ENCODE measurements around the gene CPHXL2. TPM values are rescaled to one million over a fixed set of nuclear protein-coding genes. Genes with fewer than 3 reads are reported as not detected.

Gene CPHXL2
- total RNA-seq, 4 donors from 2014 or later: not detected

DNA sequence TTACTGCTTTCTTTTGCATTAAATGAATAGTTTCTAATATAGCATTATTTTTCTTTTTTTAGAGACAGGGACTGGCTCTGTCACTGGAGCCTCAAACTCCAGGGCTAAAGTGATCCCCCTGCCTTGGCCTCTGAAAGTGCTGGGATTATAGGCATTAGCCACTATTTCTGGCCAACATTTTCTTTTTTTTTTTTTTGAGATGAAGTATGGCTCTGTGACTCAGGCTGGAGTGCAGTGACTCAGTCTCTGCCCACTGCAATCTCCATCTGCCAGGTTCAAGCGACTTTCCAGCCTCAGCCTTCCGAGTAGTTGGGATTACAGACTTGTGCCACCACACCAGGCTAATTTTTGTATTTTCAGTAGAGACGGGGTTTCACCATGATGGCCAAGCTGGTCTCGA lies 26.5 kb upstream of the CPHXL2 start:
- no peak overlapping the region for H3K27ac ChIP-seq
- intact Hi-C loops (cut with DNase I; ENCODE audit: low total_unique reads): no loop called here
- no peak for TF ChIP-seq POLR2A (IDR thresholded peaks at IDR 0.05)
- TF ChIP-seq, protein P1, sequence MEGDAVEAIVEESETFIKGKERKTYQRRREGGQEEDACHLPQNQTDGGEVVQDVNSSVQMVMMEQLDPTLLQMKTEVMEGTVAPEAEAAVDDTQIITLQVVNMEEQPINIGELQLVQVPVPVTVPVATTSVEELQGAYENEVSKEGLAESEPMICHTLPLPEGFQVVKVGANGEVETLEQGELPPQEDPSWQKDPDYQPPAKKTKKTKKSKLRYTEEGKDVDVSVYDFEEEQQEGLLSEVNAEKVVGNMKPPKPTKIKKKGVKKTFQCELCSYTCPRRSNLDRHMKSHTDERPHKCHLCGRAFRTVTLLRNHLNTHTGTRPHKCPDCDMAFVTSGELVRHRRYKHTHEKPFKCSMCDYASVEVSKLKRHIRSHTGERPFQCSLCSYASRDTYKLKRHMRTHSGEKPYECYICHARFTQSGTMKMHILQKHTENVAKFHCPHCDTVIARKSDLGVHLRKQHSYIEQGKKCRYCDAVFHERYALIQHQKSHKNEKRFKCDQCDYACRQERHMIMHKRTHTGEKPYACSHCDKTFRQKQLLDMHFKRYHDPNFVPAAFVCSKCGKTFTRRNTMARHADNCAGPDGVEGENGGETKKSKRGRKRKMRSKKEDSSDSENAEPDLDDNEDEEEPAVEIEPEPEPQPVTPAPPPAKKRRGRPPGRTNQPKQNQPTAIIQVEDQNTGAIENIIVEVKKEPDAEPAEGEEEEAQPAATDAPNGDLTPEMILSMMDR (IDR thresholded peaks at IDR 0.05 in 4 of 5, conservative IDR thresholded peaks at IDR 0.05 in 1 of 5): no peak
- H3K27me3 ChIP-seq: no peaks in the 10 kb centered on the region
- in situ Hi-C loops (cut with MboI; ENCODE audit: low sequenced_read_pairs in 4 of 4): no loop called here
- ATAC-seq: no peak
- H3K9me3 ChIP-seq: no peaks in the 10 kb centered on the region
- no peaks in the 10 kb centered on the region for H3K36me3 ChIP-seq
- H3K4me1 ChIP-seq: no peaks in the 10 kb centered on the region
- DNase-seq: no peak
- H3K4me3 ChIP-seq: no peak overlapping the region

DNA sequence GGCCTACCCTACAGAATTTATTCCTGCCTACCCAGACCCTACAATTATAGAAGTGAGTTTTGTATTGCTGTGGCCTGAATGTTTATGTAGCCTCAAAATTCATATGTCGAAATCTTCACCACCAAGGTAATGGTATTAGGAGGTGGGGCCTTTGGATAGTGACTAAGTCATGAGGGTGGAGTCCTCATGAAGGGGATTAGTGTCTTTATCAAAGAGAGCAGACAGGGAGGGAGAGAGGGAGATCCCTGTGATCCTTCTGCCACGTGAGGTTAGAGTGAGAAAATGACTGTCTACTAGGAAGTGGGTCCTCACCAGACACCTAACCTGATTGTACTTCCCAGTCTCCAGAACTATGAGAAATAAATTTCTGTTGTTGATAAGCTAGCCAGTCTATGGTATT lies 25.4 kb upstream of the CPHXL2 start:
- ATAC-seq (no peak), DNase-seq (no peak)
- intact Hi-C loops (cut with DNase I; ENCODE audit: low total_unique reads) (no loop called here), in situ Hi-C loops (cut with MboI; ENCODE audit: low sequenced_read_pairs in 4 of 4) (no loop called here)
- Histone ChIP-seq H3K27me3 (no peaks in the 10 kb centered on the region), H3K4me1 (no peaks in the 10 kb centered on the region), H3K9me3 (no peaks in the 10 kb centered on the region), H3K36me3 (no peaks in the 10 kb centered on the region), H3K4me3 (no peak overlapping the region), H3K27ac (no peak overlapping the region)
- no peak for TF ChIP-seq POLR2A (IDR thresholded peaks at IDR 0.05)
- TF ChIP-seq, protein P1 (IDR thresholded peaks at IDR 0.05 in 4 of 5, conservative IDR thresholded peaks at IDR 0.05 in 1 of 5): no peak

DNA sequence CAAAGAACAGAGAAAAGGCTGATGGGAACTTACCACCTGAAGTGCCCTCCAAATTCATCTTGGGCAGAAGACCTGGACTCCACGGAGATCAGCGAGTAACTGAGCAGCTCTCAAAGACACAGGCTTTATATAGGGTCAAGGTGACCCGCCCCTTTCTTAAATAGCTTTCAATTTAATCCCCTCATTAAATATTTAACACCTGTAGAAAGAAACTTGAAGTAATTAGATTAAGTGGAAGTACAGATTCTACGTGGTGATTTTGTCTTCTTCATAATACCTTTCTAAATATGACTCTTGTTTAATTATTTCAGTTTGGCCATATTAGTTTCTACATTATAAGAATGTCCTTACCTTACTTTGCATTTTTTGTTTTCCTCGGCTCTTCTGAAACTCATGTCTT lies 24.6 kb upstream of the CPHXL2 start, which contains the start of gene DUXB:
TSS of gene DUXB (minus strand) at position 101 of the 400 bp plus-strand sequence. CDS start at position 58, 43 bp downstream.
- TF ChIP-seq, protein P1 (IDR thresholded peaks at IDR 0.05 in 4 of 5, conservative IDR thresholded peaks at IDR 0.05 in 1 of 5): no peak
- TF ChIP-seq POLR2A (IDR thresholded peaks at IDR 0.05): no peak

DNA sequence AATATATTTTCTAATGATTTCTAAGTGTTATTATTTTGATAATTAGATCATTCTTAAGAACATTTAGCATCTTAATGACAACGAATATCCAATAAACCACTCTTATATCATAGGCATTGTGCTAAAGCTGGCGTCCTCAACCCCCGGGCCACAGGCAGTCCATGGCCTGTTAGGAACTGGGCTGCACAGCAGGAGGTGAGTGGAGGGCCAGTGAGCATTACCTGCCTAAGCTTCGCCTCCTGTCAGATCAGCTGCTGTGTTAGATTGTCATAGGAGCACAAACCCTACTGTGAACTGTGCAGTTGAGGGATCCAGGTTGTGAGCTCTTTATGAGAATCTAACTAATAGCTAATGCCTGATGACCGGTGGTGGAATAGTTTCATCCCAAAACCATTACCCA lies 20.8 kb upstream of the CPHXL2 start:
- no peak overlapping the region for H3K4me3 ChIP-seq
- H3K36me3 ChIP-seq: no peaks in the 10 kb centered on the region
- intact Hi-C loops (cut with DNase I; ENCODE audit: low total_unique reads) (no loop called here), in situ Hi-C loops (cut with MboI; ENCODE audit: low sequenced_read_pairs in 4 of 4) (no loop called here)
- DNase-seq: no peak
- no peaks in the 10 kb centered on the region for H3K9me3 ChIP-seq
- no peak for ATAC-seq
- no peaks in the 10 kb centered on the region for H3K27me3 ChIP-seq
- no peak for TF ChIP-seq POLR2A (IDR thresholded peaks at IDR 0.05)
- TF ChIP-seq, protein P1 (IDR thresholded peaks at IDR 0.05 in 4 of 5, conservative IDR thresholded peaks at IDR 0.05 in 1 of 5): no peak
- no peaks in the 10 kb centered on the region for H3K4me1 ChIP-seq
- no peak overlapping the region for H3K27ac ChIP-seq

More for the DNA sequence above, 24.6 kb upstream of the CPHXL2 start, which contains the start of gene DUXB:
- no peaks in the 10 kb centered on the region for H3K36me3 ChIP-seq
- in situ Hi-C loops (cut with MboI; ENCODE audit: low sequenced_read_pairs in 4 of 4) (no loop called here), intact Hi-C loops (cut with DNase I; ENCODE audit: low total_unique reads) (no loop called here)
- ATAC-seq: no peak
- H3K9me3 ChIP-seq: no peaks in the 10 kb centered on the region
- H3K4me3 ChIP-seq: no peak within 1 kb of the TSS
- no peak for DNase-seq
- no peaks in the 10 kb centered on the region for H3K27me3 ChIP-seq
- H3K27ac ChIP-seq: no peak within 1 kb of the TSS
- no peaks in the 10 kb centered on the region for H3K4me1 ChIP-seq

DNA sequence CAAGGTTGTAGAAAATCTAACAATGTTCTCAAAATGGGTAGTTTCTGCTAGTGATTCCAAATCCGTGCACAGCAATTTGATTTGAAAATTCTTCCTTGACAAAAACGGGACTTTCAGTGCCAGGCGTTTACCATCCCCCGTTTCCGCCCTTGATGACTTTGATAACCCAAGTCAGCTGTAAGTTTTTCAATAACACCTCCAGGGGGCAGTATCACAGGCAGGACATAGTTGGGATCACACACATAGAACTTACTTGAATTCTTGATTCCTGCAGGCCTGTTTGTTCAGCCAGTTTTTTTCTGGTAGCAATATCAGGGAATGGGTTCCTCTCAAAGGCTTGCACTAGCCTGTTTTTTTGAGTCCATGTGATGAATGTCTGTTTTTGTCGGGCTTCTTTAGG lies 18.9 kb upstream of the CPHXL2 start:
- no peak overlapping the region for H3K4me3 ChIP-seq
- DNase-seq (no peak), ATAC-seq (no peak)
- in situ Hi-C loops (cut with MboI; ENCODE audit: low sequenced_read_pairs in 4 of 4) (no loop called here), intact Hi-C loops (cut with DNase I; ENCODE audit: low total_unique reads) (no loop called here)
- no peaks in the 10 kb centered on the region for H3K27me3 ChIP-seq
- H3K4me1 ChIP-seq: no peaks in the 10 kb centered on the region
- no peaks in the 10 kb centered on the region for H3K36me3 ChIP-seq
- TF ChIP-seq, protein P1 (IDR thresholded peaks at IDR 0.05 in 4 of 5, conservative IDR thresholded peaks at IDR 0.05 in 1 of 5): no peak
- TF ChIP-seq POLR2A (IDR thresholded peaks at IDR 0.05): no peak
- no peak overlapping the region for H3K27ac ChIP-seq
- no peaks in the 10 kb centered on the region for H3K9me3 ChIP-seq

Data from gastrocnemius medialis (tissue), 4 donors.